ENCODE data around the gene ZSWIM3. TPM values are rescaled to one million over a fixed set of nuclear protein-coding genes. Genes with fewer than 3 reads are reported as not detected.
"Not testable (repeated sequence)": the region's sequence is repeated elsewhere in the genome, so short reads cannot be mapped to it uniquely, and the experiment has no call there.

The ZSWIM3 gene
- total RNA-seq, 1 donor from 2014 or later, result 13.9 TPM

GRCh38 chr20:45829673-45830106, 27.7 kb upstream of the ZSWIM3 start:
- DNase-seq (ENCODE audit: low spot score in 2 of 2); FAIRE-seq: not testable (repeated sequence)

GRCh38 chr20:45832619-45833018, 24.8 kb upstream of the ZSWIM3 start:
- FAIRE-seq (no peak), DNase-seq (ENCODE audit: low spot score in 2 of 2) (no peak)

GRCh38 chr20:45833030-45833882, 24.2 kb upstream of the ZSWIM3 start, which contains the start of gene SNX21:
SNX21 (plus strand) TSS chr20:45833799; CDS start chr20:45833920, 121 bp downstream.
- FAIRE-seq (no peak), DNase-seq (ENCODE audit: low spot score in 2 of 2) (peak; percentile 70 to 73)

- no peak for FAIRE-seq
- DNase-seq (ENCODE audit: low spot score in 2 of 2), result peak; percentile 86 to 88
Observed at GRCh38 chr20:45833883-45834796, 23.3 kb upstream of the ZSWIM3 start.

GRCh38 chr20:45834797-45835161, 22.6 kb upstream of the ZSWIM3 start:
- no peak for DNase-seq (ENCODE audit: low spot score in 2 of 2)
- no peak for FAIRE-seq

GRCh38 chr20:45835329-45835765, 22.1 kb upstream of the ZSWIM3 start:
- DNase-seq (ENCODE audit: low spot score in 2 of 2) (no peak), FAIRE-seq (no peak)

- FAIRE-seq (no peak), DNase-seq (ENCODE audit: low spot score in 2 of 2) (peak in 1 of 2 donors; percentile 47)
Observed at GRCh38 chr20:45835825-45836224, 21.6 kb upstream of the ZSWIM3 start.

- FAIRE-seq (no peak), DNase-seq (ENCODE audit: low spot score in 2 of 2) (no peak)
Observed at GRCh38 chr20:45836841-45837240, 20.6 kb upstream of the ZSWIM3 start.

GRCh38 chr20:45840700-45841198, 16.7 kb upstream of the ZSWIM3 start:
- FAIRE-seq, result no peak
- DNase-seq (ENCODE audit: low spot score in 2 of 2), result no peak

GRCh38 chr20:45841407-45842129, 15.8 kb upstream of the ZSWIM3 start:
- FAIRE-seq (no peak), DNase-seq (ENCODE audit: low spot score in 2 of 2) (no peak)

GRCh38 chr20:45842169-45842812, 15.1 kb upstream of the ZSWIM3 start:
- no peak for FAIRE-seq
- no peak for DNase-seq (ENCODE audit: low spot score in 2 of 2)

GRCh38 chr20:45843506-45843905, 13.9 kb upstream of the ZSWIM3 start:
- DNase-seq (ENCODE audit: low spot score in 2 of 2) (no peak), FAIRE-seq (no peak)

- DNase-seq (ENCODE audit: low spot score in 2 of 2) (no peak), FAIRE-seq (no peak)
Observed at GRCh38 chr20:45845452-45845851, 12.0 kb upstream of the ZSWIM3 start.

- FAIRE-seq, result no peak
Observed at GRCh38 chr20:45848421-45848820, 9.0 kb upstream of the ZSWIM3 start.

GRCh38 chr20:45848969-45849582, 8.3 kb upstream of the ZSWIM3 start:
- DNase-seq (ENCODE audit: low spot score in 2 of 2) (no peak), FAIRE-seq (no peak)

More at GRCh38 chr20:45848421-45848820, 9.0 kb upstream of the ZSWIM3 start:
- DNase-seq (ENCODE audit: low spot score in 2 of 2), result no peak

GRCh38 chr20:45850238-45850637, 7.2 kb upstream of the ZSWIM3 start:
- FAIRE-seq, result no peak
- no peak for DNase-seq (ENCODE audit: low spot score in 2 of 2)

- FAIRE-seq, result no peak
- DNase-seq (ENCODE audit: low spot score in 2 of 2), result no peak
Observed at GRCh38 chr20:45850926-45851325, 6.5 kb upstream of the ZSWIM3 start.

- FAIRE-seq (no peak), DNase-seq (ENCODE audit: low spot score in 2 of 2) (no peak)
Observed at GRCh38 chr20:45851501-45851900, 5.9 kb upstream of the ZSWIM3 start.

GRCh38 chr20:45852326-45852725, 5.1 kb upstream of the ZSWIM3 start:
- DNase-seq (ENCODE audit: low spot score in 2 of 2) (no peak), FAIRE-seq (no peak)
